ENCODE measurements around the gene MROH9. TPM values are rescaled to one million over a fixed set of nuclear protein-coding genes. Genes with fewer than 3 reads are reported as not detected.

The MROH9 gene
- total and polyA plus RNA-seq, 2 experiments from 2014 or later, result 0.16 TPM; not detected in 1

DNA sequence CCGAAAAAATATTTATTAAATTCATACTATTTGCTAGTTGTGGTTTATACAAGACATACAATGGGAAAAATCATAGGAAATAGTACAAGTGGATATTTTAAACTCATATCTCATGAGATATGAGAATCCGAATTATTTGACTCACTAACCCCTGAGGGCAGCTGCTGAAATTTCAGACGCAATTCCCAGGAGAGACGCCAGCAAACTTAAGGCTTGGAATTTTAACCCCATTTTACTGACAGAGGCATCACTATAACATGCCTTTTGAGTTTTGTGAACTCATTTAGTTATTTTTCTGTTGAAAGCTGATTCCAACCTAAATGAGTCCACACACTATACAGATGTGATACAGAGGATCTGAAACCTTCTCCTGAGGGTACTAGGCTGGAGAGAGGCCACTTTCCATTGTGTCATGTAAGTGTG, 5.9 kb upstream of the MROH9 start:
- Histone ChIP-seq H3K79me2 (ENCODE audit: insufficient read depth) (no peaks in the 10 kb centered on the region), H3K4me1 (ENCODE audit: insufficient read depth) (peaks cover 27% of the 10 kb centered on the region), H3K4me3 (peak overlapping the region; percentile 63), H2AFZ (peak overlapping the region; percentile 94), H3K27me3 (replicated peaks; ENCODE audit: insufficient read depth) (no peaks in the 10 kb centered on the region), H3F3A (ENCODE audit: insufficient read depth) (peaks cover 27% of the 10 kb centered on the region), H4K20me1 (ENCODE audit: insufficient read depth) (no peaks in the 10 kb centered on the region), H3K9me3 (ENCODE audit: low read depth) (no peaks in the 10 kb centered on the region), H3K27ac (peak overlapping the region; percentile 83), H3K9me2 (ENCODE audit: insufficient read depth) (no peaks in the 10 kb centered on the region), H3K4me2 (ENCODE audit: unreplicated experiment) (peak overlapping the region; percentile 97), H3K9ac (peak overlapping the region; percentile 75), H3K36me3 (ENCODE audit: low read depth) (no peaks in the 10 kb centered on the region)
- peak; percentile 76 for DNase-seq
- in situ Hi-C loops (cut with MboI), result loop anchor here (10.0 kb wide), 1 partner anchor 255 kb away; no protein-coding TSS in a partner anchor
- 3% methylated on average over 4 of the region's 4 CpGs for WGBS, 2 experiments (ENCODE audit: low coverage in 1 of 2, low lambda C conversion rate in 2 of 2, missing lambda C conversion rate in 2 of 2)
- TF ChIP-seq EZH2phosphoT487 (IDR thresholded peaks at IDR 0.05; ENCODE audit: insufficient read depth, low read depth), result no peak
- TF ChIP-seq EZH2 (IDR thresholded peaks at IDR 0.05; ENCODE audit: insufficient read depth, poor library complexity, severe bottlenecking), result no peak

DNA sequence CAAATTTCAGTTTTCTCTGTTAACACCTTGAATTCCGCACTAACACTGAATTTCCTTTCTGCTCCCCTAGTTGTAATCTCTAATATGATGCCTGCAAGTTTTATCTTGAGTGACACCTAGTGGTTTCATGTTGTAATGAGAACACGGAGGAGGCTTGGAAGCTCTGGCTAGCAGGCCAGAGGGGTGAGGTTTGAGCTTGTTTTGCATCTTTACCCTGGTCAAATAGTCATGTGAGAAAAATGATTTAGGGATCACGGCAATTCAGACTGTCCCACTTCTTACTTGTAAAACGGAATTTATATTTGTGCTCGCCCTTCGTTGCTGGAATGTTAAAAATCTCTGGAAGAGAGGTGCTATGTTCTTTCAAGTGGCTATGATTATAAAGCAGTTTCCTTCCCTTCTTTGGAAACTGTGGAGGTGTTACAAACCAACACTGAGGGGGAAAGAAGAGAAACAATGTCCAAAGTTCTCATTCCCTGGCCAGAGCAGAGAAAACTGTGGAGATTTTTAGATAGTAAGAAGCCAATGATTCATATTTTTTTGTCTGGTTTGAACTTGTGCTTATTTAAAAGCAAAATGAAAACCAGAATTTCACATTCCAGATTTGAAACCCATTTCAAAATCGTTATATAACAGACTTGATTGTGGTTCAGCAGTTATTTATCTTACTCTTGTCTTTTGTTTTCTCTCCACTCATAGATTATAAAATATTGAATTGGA, 5.3 kb upstream of the MROH9 start:
- in situ Hi-C loops (cut with MboI), result loop anchor here (10.0 kb wide), 1 partner anchor 255 kb away; no protein-coding TSS in a partner anchor
- DNase-seq, result peak; percentile 82
- H3K27me3 ChIP-seq (replicated peaks; ENCODE audit: insufficient read depth), result no peaks in the 10 kb centered on the region
- no peaks in the 10 kb centered on the region for H3K36me3 ChIP-seq (ENCODE audit: low read depth)
- no peaks in the 10 kb centered on the region for H3K9me2 ChIP-seq (ENCODE audit: insufficient read depth)
- H2AFZ ChIP-seq, result peak overlapping the region; percentile 94
- peak overlapping the region; percentile 97 for H3K4me2 ChIP-seq (ENCODE audit: unreplicated experiment)
- H3K79me2 ChIP-seq (ENCODE audit: insufficient read depth), result no peaks in the 10 kb centered on the region
- no peaks in the 10 kb centered on the region for H3K9me3 ChIP-seq (ENCODE audit: low read depth)
- no peak for TF ChIP-seq EZH2 (IDR thresholded peaks at IDR 0.05; ENCODE audit: insufficient read depth, poor library complexity, severe bottlenecking)
- TF ChIP-seq EZH2phosphoT487 (IDR thresholded peaks at IDR 0.05; ENCODE audit: insufficient read depth, low read depth), result no peak
- H3K4me3 ChIP-seq, result peak overlapping the region; percentile 63
- peak overlapping the region; percentile 75 for H3K9ac ChIP-seq
- no peaks in the 10 kb centered on the region for H4K20me1 ChIP-seq (ENCODE audit: insufficient read depth)
- H3K4me1 ChIP-seq (ENCODE audit: insufficient read depth), result peaks cover 27% of the 10 kb centered on the region
- 0 to 2% methylated on average over 7 of the region's 7 CpGs for WGBS, 2 experiments (ENCODE audit: low coverage in 1 of 2, low lambda C conversion rate in 2 of 2, missing lambda C conversion rate in 2 of 2)
- H3F3A ChIP-seq (ENCODE audit: insufficient read depth), result peaks cover 27% of the 10 kb centered on the region
- peak overlapping the region; percentile 83 for H3K27ac ChIP-seq

DNA sequence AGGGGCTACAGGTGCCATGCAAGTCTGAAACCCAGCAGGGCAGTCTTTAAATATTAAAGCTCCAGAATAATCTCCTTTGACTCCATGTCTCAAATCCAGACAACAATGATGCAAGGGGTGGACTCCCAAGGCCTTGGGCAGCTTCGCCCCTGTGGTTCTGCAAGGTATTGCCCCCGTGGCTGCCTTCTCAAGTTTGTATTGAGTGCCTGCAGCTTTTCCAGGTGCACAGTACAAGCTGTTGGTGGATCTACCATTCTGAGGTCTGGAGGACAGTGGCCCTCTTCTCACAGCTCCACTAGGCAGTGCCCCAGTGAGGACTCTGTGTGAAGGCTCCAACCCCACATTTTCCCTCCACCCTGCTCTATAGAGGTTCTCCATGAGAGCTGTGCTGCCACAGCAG, 3.7 kb upstream of the MROH9 start:
- H3K9ac ChIP-seq, result no peak overlapping the region
- WGBS, 2 experiments (ENCODE audit: low coverage in 1 of 2, low lambda C conversion rate in 2 of 2, missing lambda C conversion rate in 2 of 2), result 96 to 97% methylated on average over 2 of the region's 2 CpGs
- no peaks in the 10 kb centered on the region for H3K27me3 ChIP-seq (replicated peaks; ENCODE audit: insufficient read depth)
- H3K27ac ChIP-seq, result no peak overlapping the region
- no peak overlapping the region for H3K4me2 ChIP-seq (ENCODE audit: unreplicated experiment)
- TF ChIP-seq EZH2phosphoT487 (IDR thresholded peaks at IDR 0.05; ENCODE audit: insufficient read depth, low read depth) (no peak), EZH2 (IDR thresholded peaks at IDR 0.05; ENCODE audit: insufficient read depth, poor library complexity, severe bottlenecking) (no peak)
- H3K4me1 ChIP-seq (ENCODE audit: insufficient read depth), result peaks cover 27% of the 10 kb centered on the region
- no peaks in the 10 kb centered on the region for H3K36me3 ChIP-seq (ENCODE audit: low read depth)
- no peak for DNase-seq
- H2AFZ ChIP-seq, result no peak overlapping the region
- no peaks in the 10 kb centered on the region for H3K9me3 ChIP-seq (ENCODE audit: low read depth)
- H3F3A ChIP-seq (ENCODE audit: insufficient read depth), result peaks cover 27% of the 10 kb centered on the region
- no peaks in the 10 kb centered on the region for H3K9me2 ChIP-seq (ENCODE audit: insufficient read depth)
- no peak overlapping the region for H3K4me3 ChIP-seq
- no peaks in the 10 kb centered on the region for H3K79me2 ChIP-seq (ENCODE audit: insufficient read depth)
- in situ Hi-C loops (cut with MboI), result no loop called here
- H4K20me1 ChIP-seq (ENCODE audit: insufficient read depth), result no peaks in the 10 kb centered on the region

DNA sequence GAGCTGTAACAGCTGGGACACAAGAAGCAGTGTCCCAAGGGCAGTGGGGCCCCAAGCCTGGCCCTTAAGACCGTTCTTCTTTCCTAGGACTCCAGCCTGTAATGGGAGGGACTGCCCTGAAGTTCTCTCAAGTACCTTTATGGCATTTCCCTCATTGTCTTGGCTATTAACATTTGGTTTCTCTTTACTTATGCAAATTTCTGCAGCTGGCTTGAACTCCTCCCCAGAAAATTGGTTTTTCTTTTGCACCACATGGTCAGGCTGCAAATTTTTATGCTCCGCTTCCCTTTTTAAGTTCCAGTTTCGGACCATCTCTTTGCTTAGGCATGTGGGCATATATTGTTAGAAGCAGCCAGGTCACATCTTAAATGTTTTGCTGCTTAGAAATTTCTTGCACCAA, 3.1 kb upstream of the MROH9 start:
- WGBS, 2 experiments (ENCODE audit: low coverage in 1 of 2, low lambda C conversion rate in 2 of 2, missing lambda C conversion rate in 2 of 2), result 99 to 100% methylated on average over 3 of the region's 3 CpGs
- Histone ChIP-seq H3K27ac (no peak overlapping the region), H3K79me2 (ENCODE audit: insufficient read depth) (no peaks in the 10 kb centered on the region)

More for the DNA sequence above, 3.1 kb upstream of the MROH9 start:
- Histone ChIP-seq H3K9me3 (ENCODE audit: low read depth) (no peaks in the 10 kb centered on the region), H2AFZ (no peak overlapping the region), H3K4me3 (no peak overlapping the region), H3K9ac (no peak overlapping the region), H3K36me3 (ENCODE audit: low read depth) (no peaks in the 10 kb centered on the region), H4K20me1 (ENCODE audit: insufficient read depth) (no peaks in the 10 kb centered on the region), H3K9me2 (ENCODE audit: insufficient read depth) (no peaks in the 10 kb centered on the region), H3K27me3 (replicated peaks; ENCODE audit: insufficient read depth) (no peaks in the 10 kb centered on the region), H3F3A (ENCODE audit: insufficient read depth) (peaks cover 27% of the 10 kb centered on the region), H3K4me2 (ENCODE audit: unreplicated experiment) (no peak overlapping the region), H3K4me1 (ENCODE audit: insufficient read depth) (peaks cover 27% of the 10 kb centered on the region)
- no peak for DNase-seq
- TF ChIP-seq EZH2phosphoT487 (IDR thresholded peaks at IDR 0.05; ENCODE audit: insufficient read depth, low read depth) (no peak), EZH2 (IDR thresholded peaks at IDR 0.05; ENCODE audit: insufficient read depth, poor library complexity, severe bottlenecking) (no peak)
- in situ Hi-C loops (cut with MboI), result no loop called here
